Left renal pelvis (tissue), 4 donors: ENCODE measurements around the gene MRGPRX3. TPM values are rescaled to one million over a fixed set of nuclear protein-coding genes. Genes with fewer than 3 reads are reported as not detected.
"Not testable (repeated sequence)": the region's sequence is repeated elsewhere in the genome, so short reads cannot be mapped to it uniquely, and the experiment has no call there.

ENCODE experiments used
- DNase-seq, 4 donors: peaks; one replicate each; pipeline ENCODE4 v3.0.0-alpha.2; 2013; ENCODE audit warnings: low read depth in 4 of 4, low spot score in 3 of 4
- polyA plus RNA-seq, 4 donors: library from polyadenylated mRNA; unstranded; fragments of 120-200 nt; gene quantifications; one replicate each; pipeline ENCODE4 v1.2.1, GENCODE V29; 2013; ENCODE audit not compliant: insufficient read length in 4 of 4

MRGPRX3 gene
- polyA plus RNA-seq: not detected

DNA sequence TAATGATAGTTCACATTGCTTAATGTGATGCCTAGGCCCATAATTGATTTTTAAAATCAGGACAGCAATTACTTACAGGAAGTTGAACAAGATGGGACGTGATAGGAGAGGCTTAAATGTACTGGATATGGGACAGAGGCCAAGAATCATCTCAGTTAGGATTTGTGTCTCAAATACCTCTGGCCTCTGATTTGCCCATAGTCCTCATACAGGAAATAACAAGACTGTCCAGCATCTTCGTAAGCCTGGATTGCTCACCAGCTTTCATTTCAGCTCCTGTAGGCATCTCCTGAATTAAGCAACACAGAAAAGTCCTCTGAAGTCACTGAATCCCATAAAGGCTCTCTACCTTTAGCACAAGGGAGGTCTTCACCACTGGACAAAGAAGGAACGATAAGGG is at the start of gene MRGPRX3:
MRGPRX3 (plus strand) TSS at position 231 of the 400 bp plus-strand sequence. CDS start 4,632 bp downstream, outside the sequence.
- DNase-seq: no peak

DNA sequence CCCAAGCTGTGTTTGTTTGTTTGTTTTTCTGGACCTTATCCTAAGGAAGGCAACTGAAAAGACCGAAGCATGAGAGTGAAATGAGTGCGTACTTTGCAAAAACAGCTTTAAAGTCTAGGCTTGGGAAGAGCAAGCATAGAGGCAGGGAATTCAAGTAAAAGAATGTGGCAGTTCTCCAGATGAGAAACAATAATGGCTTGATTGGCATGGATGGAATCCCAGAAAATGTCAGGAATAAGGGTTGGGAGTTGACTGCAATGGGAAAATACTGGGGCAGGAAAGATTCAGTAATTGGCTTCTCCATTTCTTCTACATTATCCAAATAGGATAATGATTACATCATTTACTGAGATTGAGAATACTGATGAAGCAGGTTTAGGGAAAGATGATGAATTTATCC is 44.0 kb upstream of the MRGPRX3 start:
- DNase-seq: no peak

DNA sequence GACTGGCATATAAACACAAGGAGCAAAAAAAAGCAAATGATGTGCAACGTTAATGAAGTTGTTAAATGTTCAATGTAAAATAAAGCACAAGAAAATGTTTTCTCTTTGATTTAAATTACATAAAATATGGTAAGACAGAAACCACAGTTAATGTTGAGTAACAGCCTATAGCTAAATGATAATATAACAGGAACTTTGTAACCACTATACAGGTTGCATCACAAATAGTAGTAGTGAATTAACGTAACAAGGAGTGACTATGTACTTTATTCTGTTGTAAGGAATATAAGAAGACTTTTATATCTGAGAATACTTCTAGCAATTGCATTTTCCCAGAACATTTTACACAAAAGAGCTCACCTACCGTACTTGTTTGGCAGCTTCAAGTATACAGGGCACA is 43.4 kb upstream of the MRGPRX3 start:
- DNase-seq: no peak

DNA sequence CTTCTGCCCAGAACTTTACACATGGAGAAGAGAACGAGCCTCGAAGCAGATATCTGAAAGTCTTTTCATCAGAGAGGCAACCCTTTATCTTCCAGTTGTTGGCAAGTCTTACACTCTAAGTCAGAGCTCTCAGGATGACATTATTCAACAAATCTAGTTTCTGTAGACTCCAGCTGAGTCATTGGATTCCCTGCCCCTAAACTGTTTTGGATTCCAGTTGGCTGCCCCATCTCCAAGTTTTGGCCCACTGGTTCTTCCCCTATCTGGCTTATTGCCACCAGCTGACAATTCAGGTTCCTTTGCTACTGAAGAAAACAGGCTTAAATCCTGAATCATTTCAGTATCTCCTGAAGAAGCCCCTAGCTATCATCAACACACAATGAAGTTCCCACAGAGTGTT is 40.6 kb upstream of the MRGPRX3 start:
- no peak for DNase-seq

DNA sequence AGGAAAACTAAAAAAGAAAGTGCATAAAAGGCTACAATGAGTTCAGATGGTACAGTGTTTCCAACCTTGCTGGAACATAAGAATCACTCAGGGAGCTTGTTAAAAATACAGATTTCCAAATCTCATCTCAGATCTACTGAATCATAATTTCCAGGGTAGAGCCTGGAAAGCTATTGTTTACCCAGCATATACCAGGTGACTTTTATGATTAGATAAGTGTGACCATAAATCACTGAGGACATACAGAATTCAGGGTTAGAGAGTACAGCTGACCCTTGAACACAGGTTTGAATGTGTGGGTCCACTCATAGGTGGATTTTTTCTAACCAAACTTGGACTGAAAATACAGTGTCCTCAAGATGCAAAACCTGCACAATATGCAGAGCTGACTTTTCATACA is 38.4 kb upstream of the MRGPRX3 start:
- DNase-seq: no peak

DNA sequence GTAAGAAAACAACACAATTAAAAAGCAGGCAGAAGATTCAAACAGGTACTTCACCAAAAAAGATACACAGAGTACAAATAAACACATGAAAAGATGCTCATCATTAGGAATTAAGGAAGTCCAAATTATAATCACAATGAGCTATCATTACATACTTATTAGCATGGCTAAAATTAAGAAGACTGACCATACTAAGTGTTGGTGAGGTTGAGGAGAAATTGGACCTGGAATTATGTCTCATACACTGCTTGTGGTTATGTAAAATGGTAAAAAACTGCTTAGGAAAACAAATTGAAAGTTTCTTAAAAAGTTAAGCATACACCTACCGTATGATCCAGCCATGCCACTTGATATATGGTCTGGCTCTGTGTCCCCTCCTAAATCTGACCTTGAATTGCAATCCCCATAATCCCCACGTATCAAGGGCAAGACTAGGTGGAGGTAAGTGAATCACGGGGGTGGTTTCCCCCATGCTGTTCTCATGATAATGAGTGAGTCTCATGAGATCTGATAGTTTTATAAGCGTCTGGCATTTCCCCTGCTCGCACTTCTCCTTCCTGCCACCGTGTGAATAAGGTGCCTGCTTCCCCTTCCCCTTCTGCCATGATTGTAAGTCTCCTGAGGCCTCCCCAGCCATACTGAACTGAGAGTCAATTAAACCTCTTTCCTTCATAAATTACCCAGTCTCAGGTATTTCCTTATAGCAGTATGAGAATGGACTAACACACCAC is 31.3 kb upstream of the MRGPRX3 start:
- no peak for DNase-seq

DNA sequence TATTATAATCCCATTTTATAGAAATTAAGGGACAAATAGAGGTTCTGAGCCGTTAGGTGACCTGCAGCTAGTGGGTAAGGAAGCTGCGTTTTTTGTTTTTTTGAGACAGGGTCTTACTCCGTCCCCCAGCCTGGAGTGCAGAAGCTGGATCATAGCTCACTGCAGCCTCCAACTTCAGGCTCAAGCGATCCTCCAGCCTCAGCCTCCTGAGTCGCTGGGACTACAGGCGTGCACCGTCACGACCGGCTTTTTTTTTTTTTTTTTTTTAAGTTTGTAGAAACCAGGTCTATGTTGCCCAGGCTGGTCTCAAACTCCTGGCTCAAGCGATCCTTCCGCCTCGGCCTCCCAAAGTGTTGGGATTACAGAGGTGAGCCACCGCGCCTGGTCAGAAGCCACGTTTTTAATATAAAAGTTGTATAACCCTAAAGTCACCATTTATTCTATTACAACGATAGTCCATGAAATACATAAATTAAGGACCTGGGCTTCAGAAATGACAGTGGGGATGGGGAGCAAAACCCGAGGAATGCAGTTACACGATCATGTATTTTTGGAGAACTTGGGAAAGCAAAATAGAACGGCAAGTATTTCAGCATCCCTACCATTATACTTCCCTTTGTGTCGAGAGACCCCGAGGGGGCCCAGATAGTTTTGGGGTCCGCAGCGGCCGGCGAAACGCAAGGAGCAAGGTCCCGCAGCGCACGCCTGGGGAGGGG is 27.1 kb upstream of the MRGPRX3 start:
- DNase-seq: no peak

DNA sequence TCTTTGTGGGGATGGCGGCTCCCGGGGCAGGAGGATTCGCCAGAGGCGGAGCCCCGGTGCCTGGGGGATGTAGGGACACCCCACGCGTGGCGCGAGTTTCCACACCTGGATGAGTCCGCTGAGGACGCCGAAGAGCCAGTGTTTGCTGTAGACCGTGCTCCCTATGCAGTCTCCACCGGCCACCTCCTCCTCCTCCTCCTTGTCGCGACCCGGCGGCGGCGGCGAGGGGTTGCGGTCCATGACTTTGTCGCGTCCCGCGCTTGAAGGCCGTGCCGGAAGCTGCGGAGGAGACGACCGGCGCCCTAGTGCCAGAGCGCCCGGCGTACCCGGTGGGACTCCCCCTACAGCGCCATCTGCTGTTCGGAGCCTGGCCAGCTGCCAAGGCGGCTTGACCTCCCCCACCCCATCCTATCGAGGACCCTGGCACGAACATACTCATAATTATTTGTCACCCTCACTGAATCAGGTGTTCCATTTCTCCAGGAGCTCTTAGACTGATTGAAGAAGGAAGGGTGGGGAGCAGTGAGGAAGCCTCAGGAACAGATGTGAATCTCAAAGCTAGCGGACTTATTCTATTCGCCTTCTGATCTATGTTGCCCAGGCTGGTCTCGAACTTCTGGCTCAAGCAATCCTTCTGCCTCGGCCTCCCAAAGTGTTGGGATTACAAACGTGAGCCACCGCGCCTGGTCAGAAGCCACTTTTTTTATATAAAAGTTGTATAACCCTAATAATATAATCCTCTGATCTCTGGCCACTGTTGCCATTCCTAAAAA is 26.4 kb upstream of the MRGPRX3 start, which contains the start of gene SAAL1:
SAAL1 (minus strand) TSS at position 281 of the 773 bp plus-strand sequence; CDS start at position 240, 41 bp downstream.
- DNase-seq: peak in 3 of 4 donors; percentile 53 to 69 (median 65)

DNA sequence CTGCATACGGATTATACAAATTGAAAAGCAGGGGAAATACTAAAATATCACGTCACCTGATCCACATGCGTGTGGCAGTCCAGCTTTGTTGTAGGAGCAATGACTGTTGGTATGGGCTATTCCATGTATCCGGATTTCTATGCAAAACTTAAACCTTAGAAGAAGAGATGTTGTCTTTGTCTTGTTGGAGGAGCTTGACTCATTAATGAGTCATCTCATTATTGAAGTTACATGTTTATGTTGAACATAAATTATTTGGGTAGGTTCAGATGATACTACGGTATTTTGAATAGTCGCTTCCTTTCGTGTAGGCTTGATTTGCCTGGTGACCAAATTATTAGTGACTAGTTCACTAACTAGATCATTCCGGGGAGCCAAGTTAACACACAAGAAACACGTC is 25.7 kb upstream of the MRGPRX3 start:
- DNase-seq: no peak

DNA sequence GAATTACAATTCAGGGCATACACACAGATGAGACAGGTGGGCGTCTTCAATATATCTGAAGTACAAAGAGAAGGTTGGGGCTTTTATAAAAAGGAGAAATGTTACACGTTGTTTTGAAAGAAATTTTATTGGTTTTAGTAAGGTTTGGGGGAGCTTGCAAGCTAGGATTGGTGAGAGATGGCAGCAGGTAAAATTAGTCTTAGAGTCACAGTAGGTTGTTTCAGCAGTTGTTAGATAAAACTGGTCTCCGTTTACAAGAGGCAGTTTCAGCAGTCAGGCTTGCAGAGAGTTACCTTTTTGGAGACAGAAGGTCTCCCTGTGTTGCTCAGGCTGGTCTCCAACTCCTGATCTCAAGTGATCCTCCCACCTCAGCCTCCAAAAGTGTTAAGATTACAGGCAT is 24.1 kb upstream of the MRGPRX3 start:
- no peak for DNase-seq

DNA sequence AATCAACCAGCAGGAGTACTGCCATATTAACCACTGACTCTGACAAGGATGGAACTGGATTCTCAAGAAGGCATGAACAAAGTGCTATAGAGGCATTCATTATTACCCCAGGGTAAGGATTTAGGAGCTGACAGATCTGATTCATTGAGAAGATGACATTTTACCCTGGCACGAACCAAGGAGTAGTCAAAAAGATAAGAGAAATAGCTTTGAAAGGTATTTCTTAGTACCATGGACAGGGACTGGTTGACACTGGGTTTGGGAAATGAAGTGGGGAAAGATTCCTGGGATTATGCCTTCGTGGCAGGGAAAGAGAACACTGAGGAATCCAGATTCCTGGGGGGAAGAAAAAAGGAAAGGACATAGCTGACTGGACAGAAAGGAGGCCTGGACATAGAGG is 21.4 kb upstream of the MRGPRX3 start:
- DNase-seq: no peak

DNA sequence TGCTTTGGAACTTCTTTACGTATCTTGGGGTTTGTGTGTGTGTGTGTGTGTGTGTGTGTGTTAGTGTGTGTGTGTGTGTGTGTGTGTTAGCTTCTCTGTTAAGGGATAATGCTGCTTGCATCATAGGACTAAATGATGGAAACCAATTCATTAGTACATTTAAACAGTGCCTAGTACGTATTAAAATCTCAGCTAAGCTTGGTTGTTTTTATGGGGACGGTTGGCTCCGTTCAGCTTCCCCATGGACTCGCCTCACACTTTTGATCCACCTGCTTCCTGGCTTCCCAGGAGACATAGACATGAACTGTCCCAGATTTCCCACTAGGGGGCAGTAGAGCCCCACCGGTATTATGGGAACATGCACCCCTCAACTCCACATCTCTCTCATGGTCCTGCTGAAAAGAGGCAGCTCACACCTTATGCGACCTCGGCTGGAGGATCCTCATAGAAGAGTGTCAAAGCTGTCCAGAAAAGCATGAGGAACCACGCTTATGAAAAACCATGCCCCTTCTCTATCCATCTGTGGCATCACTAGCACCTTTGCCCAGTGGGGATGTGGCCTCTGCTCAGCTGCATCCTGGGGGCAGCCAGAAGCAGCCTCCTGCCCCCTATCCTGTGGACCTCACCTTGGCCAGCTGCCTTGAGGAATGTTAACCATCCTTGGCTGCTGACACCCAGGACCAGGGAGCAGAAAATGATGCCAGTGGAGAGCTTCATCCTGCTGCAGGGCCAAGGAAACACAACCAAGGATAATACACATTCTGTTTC is 16.8 kb upstream of the MRGPRX3 start:
- peak in 2 of 4 donors; percentile 22 to 37 for DNase-seq

DNA sequence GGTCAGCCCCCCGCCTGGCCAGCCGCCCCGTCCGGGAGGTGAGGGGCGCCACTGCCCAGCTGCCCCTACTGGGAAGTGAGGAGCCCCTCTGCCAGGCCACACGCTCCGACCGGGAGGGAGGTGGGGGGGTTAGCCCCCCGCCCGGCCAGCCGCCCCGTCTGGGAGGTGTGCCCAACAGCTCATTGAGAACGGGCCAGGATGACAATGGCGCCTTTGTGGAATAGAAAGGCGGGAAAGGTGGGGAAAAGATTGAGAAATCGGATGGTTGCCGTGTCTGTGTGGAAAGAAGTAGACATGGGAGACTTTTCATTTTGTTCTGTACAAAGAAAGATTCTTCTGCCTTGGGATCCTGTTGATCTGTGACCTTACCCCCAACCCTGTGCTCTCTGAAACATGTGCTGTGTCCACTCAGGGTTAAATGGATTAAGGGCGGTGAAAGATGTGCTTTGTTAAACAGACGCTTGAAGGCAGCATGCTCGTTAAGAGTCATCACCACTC is 11.0 kb upstream of the MRGPRX3 start:
- DNase-seq: not testable (repeated sequence)

DNA sequence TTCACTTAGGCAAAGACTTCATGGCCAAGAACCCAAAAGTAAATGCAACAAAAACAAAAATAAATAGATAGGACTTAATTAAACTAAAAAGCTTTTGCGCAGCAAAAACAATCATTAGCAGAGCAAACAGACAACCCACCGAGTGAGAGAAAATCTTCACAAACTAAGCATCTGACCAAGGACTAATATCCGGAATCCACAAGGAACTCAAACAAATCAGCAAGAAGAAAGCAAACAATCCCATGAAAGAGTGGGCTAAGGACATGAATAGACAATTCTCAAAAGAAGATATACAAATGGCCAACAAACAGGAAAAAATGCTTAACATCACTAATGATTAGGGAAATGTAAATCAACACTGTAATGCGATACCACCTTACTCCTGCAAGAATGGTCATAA is 1.3 kb upstream of the MRGPRX3 start:
- DNase-seq: not testable (repeated sequence)

DNA sequence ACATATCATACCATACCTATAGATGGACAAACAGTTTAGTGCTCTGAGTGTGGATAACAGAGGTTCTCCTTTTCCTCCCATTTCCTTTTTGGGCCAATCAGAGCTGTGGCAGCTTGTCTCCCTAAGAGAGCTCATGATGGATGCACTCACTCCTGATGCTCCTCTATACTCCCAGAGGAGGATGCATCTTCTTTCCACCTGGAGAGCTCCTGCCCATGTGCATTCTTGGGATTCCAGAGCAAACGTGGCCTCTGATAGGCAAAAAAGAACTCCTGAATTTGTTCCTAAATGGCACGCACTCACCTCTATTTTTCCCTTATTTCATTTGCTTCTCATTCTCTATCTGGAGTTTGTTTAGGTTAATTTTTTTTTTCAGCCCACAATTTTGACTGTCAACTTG is 2.9 kb downstream of the MRGPRX3 start:
- no peak for DNase-seq

DNA sequence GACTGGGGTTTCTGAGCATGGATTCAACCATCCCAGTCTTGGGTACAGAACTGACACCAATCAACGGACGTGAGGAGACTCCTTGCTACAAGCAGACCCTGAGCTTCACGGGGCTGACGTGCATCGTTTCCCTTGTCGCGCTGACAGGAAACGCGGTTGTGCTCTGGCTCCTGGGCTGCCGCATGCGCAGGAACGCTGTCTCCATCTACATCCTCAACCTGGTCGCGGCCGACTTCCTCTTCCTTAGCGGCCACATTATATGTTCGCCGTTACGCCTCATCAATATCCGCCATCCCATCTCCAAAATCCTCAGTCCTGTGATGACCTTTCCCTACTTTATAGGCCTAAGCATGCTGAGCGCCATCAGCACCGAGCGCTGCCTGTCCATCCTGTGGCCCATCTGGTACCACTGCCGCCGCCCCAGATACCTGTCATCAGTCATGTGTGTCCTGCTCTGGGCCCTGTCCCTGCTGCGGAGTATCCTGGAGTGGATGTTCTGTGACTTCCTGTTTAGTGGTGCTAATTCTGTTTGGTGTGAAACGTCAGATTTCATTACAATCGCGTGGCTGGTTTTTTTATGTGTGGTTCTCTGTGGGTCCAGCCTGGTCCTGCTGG is 4.9 kb downstream of the MRGPRX3 start:
- no peak for DNase-seq

DNA sequence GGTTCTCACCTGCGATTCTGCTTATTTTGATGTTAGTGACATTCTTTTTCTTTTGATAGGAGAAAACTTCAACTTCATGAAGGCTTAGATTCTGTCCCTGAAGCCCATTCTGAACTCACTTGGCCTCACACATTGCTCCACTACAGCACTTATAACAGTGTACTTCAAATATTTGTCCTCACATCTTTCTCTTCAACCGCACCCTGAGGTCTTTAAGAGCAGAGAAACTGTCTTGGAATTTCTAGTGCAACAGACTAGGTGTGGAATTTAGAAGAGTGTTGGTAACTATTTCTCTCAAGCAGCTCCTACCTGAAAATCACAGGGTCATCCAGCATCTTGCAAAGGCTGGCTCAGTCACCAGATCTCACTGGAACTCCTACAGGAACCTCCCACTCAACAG is 7.8 kb downstream of the MRGPRX3 start:
- no peak for DNase-seq

DNA sequence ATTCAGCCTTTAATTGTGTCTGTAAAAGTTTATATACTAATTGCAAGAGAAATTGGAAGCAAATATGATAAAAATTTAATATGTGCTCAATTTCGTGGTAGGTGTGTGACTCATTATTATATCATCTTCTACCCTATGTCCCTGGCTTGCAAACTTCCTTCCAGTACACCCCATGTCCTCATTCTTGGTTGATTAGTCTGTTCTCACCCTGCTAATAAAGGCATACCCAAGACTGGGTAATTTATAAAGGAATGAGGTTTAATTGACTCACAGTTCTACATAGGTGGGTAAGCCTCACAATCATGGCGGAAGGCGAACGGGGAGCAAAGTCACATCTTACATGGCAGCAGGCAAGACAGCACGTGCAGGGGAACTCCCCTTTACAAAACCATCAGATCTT is 11.9 kb downstream of the MRGPRX3 start:
- no peak for DNase-seq

DNA sequence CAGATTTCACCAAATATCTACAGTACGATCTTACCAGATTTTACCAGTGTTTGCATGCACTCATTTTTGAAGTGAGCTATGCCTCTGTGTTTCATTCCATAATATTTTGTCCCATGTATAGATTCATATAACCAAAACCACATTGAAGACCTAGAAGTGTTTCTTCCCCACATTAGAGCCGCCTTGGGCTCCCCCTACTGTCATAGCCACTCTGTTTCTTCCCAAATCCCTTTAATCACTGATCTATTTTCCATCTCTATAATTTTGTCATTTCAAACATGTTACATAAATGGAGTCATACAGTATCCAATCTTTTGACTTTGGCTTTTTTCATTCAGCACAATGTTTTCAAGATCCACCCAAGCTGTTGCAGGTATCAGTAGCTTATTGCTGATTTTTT is 12.7 kb downstream of the MRGPRX3 start:
- no peak for DNase-seq

DNA sequence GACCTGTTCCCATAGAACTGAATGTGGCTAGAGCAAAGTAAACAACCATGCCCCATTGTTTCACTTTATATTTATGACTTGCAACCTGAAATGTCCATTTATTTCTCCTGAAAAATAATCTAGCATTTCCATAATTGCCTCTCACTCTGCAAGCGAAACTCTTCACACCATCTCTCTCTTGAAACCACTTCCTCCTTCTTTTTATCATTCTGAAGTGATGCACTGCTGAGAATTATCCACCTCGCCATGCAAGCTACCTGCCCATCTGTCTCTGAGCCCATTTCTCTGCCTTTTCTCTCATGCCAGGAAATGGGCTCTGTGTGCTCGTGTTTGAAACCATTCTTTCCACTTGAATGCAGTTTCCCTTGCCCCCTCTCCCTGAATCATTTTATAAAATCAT is 13.5 kb downstream of the MRGPRX3 start:
- DNase-seq: no peak
